Esophagus squamous epithelium (tissue), 5 donors: ENCODE measurements around the gene PYM1. TPM values are rescaled to one million over a fixed set of nuclear protein-coding genes. Genes with fewer than 3 reads are reported as not detected.

Experiments
- DNase-seq: peaks from one replicate; lab custom pipeline; 2025; lab: John Stamatoyannopoulos, UW
- H3K27ac ChIP-seq, 4 donors: fragments of 200-600 bp; sonication (generic); one replicate each; pipeline ENCODE4 v1.5.1; 2016 to 2019; ENCODE audit warnings: mild to moderate bottlenecking in 1 of 4
- H3K27me3 ChIP-seq, 4 donors: fragments of 200-600 bp; sonication (generic); 1 replicate in 3 of 4; 2 replicates in 1 of 4; pipeline versions ENCODE4 v1.5.1 to v1.6.0; 2017 to 2021; ENCODE audit warnings: antibody characterized with exemption in 1 of 4
- H3K36me3 ChIP-seq, 3 donors: fragments of 200-600 bp; sonication (generic); one replicate each; pipeline ENCODE4 v1.5.1; 2016 to 2019
- H3K4me1 ChIP-seq, 3 donors: fragments of 200-600 bp; sonication (generic); one replicate each; pipeline ENCODE4 v1.5.1; 2017 to 2019
- H3K4me3 ChIP-seq, 4 donors: fragments of 200-600 bp; sonication (generic); 1 replicate in 3 of 4; 2 replicates in 1 of 4; pipeline ENCODE4 v1.5.1; 2016 to 2019; ENCODE audit warnings: mild to moderate bottlenecking in 2 of 4, moderate library complexity in 1 of 4
- H3K9me3 ChIP-seq, 3 donors: fragments of 200-600 bp; sonication (generic); one replicate each; pipeline ENCODE4 v1.5.1; 2016 to 2019
- POLR2A ChIP-seq, 4 donors: fragments of 450-650 bp; IDR thresholded peaks; one replicate each; pipeline ENCODE4 v1.6.1; 2017; ENCODE audit warnings: antibody characterized with exemption in 4 of 4, mild to moderate bottlenecking in 4 of 4, moderate library complexity in 3 of 4
- WGBS, 2 donors: methylation state at CpG; one replicate each; pipeline ENCODE4 v1.1.5; 2018; 5-methylcytosine and 5-hydroxymethylcytosine counted together
- intact Hi-C: fragments of 100-400 bp; cut with DNase I; formaldehyde crosslinking; loops from one replicate; pipeline ENCODE4 v1.15.0; 2022
- total RNA-seq, 4 donors: library from RNA; depleted of rRNA; stranded (reverse); fragments of >200 nt; gene quantifications; one replicate each; pipeline ENCODE4 v1.1.0, GENCODE V29; 2016
- TF ChIP-seq, protein P1 (sequence below), 6 experiments: fragments of 450-650 bp in 4 of 6; fragments of 200-600 bp in 2 of 6; sonication (generic) in 2 of 6; IDR thresholded peaks; one replicate each; pipeline ENCODE4 v1.5.1; 2016 to 2019; ENCODE audit warnings: antibody characterized with exemption in 6 of 6, mild to moderate bottlenecking in 4 of 6, moderate library complexity in 4 of 6
- donor health status: DM: yes; HTN: yes; CAD: no.

PYM1 gene
- total RNA-seq, 4 donors from 2014 or later: 60.7 to 107 (median 85.0) TPM

- H3K27ac ChIP-seq: peak overlapping the region; percentile 91 to 100 (median 94)
- no peak for TF ChIP-seq POLR2A (IDR thresholded peaks at IDR 0.05)
- TF ChIP-seq, protein P1, sequence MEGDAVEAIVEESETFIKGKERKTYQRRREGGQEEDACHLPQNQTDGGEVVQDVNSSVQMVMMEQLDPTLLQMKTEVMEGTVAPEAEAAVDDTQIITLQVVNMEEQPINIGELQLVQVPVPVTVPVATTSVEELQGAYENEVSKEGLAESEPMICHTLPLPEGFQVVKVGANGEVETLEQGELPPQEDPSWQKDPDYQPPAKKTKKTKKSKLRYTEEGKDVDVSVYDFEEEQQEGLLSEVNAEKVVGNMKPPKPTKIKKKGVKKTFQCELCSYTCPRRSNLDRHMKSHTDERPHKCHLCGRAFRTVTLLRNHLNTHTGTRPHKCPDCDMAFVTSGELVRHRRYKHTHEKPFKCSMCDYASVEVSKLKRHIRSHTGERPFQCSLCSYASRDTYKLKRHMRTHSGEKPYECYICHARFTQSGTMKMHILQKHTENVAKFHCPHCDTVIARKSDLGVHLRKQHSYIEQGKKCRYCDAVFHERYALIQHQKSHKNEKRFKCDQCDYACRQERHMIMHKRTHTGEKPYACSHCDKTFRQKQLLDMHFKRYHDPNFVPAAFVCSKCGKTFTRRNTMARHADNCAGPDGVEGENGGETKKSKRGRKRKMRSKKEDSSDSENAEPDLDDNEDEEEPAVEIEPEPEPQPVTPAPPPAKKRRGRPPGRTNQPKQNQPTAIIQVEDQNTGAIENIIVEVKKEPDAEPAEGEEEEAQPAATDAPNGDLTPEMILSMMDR (IDR thresholded peaks at IDR 0.05): no peak
- no peaks in the 10 kb centered on the region for H3K9me3 ChIP-seq
- peaks cover 36 to 83% (median 43%) of the 10 kb centered on the region in 3 donors for H3K4me1 ChIP-seq
- H3K27me3 ChIP-seq: no peaks in the 10 kb centered on the region
- H3K4me3 ChIP-seq: peak overlapping the region; percentile 47 to 93 (median 85)
- intact Hi-C loops: no loop called here
- peaks cover 0 to 12% (median under 1%) of the 10 kb centered on the region in 3 donors for H3K36me3 ChIP-seq
- no peak for DNase-seq
- WGBS, 2 donors: 3 to 6% methylated on average over 9 to 10 of the region's 10 CpGs
These were observed 3.7 kb upstream of the PYM1 start for GRCh38 chr12:55931317-55931779.

DNA sequence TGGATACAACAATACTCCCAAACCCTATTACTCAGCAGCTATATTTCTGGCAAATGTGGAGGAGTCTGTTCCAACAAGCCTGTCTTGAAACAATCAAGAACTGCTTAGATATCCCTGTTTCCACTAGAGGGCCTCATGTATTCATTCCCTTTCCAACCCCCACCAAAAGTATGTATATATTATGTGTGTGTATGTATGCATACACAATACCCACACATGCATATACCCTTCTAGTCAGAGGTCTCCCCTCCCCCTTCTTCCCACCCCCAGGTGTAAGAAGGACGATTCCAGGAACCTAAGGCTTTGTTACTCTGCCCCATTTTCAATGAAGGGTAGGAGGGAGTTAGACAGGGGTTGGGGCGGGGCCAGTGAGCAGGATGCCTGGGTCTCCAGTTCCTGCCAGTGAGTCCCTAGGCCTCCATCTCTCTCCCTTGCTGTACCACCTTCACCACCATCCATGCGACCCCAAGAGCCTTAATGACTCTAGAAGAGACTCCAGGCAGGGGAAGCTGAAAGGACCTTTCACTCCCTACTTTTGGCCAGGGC lies 3.1 kb upstream of the PYM1 start, which contains the start of gene DGKA:
Gene DGKA, plus strand, starts transcription at position 392 of the 546 bp plus-strand sequence. CDS start 5,342 bp downstream, outside the sequence.
- H3K36me3 ChIP-seq: peaks cover 0 to 7% (median 0%) of the 10 kb centered on the region in 3 donors
- intact Hi-C loops: no loop called here

GRCh38 chr12:55929306-55929791 lies 1.7 kb upstream of the PYM1 start:
- Histone ChIP-seq H3K27ac (peak overlapping the region; percentile 92 to 100 (median 97)), H3K4me3 (peak overlapping the region in 2 of 4 donors; percentile 81 to 95), H3K36me3 (peaks cover 0 to 7% (median 0%) of the 10 kb centered on the region in 3 donors), H3K4me1 (peaks cover 35 to 83% (median 53%) of the 10 kb centered on the region in 3 donors), H3K9me3 (no peaks in the 10 kb centered on the region), H3K27me3 (no peaks in the 10 kb centered on the region)
- intact Hi-C loops: loop anchor here (5.0 kb wide), 1 partner anchor 102 kb away; the partner anchor contains the start of gene DNAJC14
- 19 to 25% methylated on average over 8 of the region's 8 CpGs for WGBS, 2 donors
- no peak for DNase-seq
- peak in 1 of 4 donors; percentile 35 for TF ChIP-seq POLR2A (IDR thresholded peaks at IDR 0.05)
- TF ChIP-seq, protein P1 (IDR thresholded peaks at IDR 0.05): no peak

More for the DNA sequence above, 3.1 kb upstream of the PYM1 start, which contains the start of gene DGKA:
- Histone ChIP-seq H3K4me3 (peak within 1 kb of the TSS; percentile 47 to 93 (median 85)), H3K27me3 (no peaks in the 10 kb centered on the region), H3K4me1 (peaks cover 36 to 83% (median 48%) of the 10 kb centered on the region in 3 donors), H3K9me3 (no peaks in the 10 kb centered on the region), H3K27ac (peak within 1 kb of the TSS; percentile 92 to 100 (median 97))
- 17 to 21% methylated on average over 2 to 3 of the region's 3 CpGs for WGBS, 2 donors
- DNase-seq: no peak
- TF ChIP-seq, protein P1 (IDR thresholded peaks at IDR 0.05): peak in 5 of 6 experiments; percentile 40 to 75 (median 61)
- TF ChIP-seq POLR2A (IDR thresholded peaks at IDR 0.05): peak in 1 of 4 donors; percentile 34

- Histone ChIP-seq H3K27me3 (no peaks in the 10 kb centered on the region), H3K9me3 (no peaks in the 10 kb centered on the region), H3K4me3 (peak overlapping the region; percentile 59 to 95 (median 78)), H3K4me1 (peaks cover 25 to 75% (median 43%) of the 10 kb centered on the region in 3 donors), H3K36me3 (peaks cover 0 to 31% (median 0%) of the 10 kb centered on the region in 3 donors), H3K27ac (peak overlapping the region; percentile 92 to 100 (median 97))
- DNase-seq: peak; percentile 56
- TF ChIP-seq, protein P1 (IDR thresholded peaks at IDR 0.05): peak; percentile 48 to 91 (median 65)
- TF ChIP-seq POLR2A (IDR thresholded peaks at IDR 0.05): peak in 2 of 4 donors; percentile 17 to 43
- WGBS, 2 donors: 0% methylated on average over 19 of the region's 42 CpGs
- intact Hi-C loops: loop anchor here (5.0 kb wide), 1 partner anchor 100 kb away; the partner anchor contains the start of gene DNAJC14
These were observed 731 bp downstream of the PYM1 start for GRCh38 chr12:55926738-55927587.
